HG03103 (cell line): ENCODE measurements around the gene TPPP3.
"Not testable (repeated sequence)": the region's sequence is repeated elsewhere in the genome, so short reads cannot be mapped to it uniquely, and the experiment has no call there.

Experiments used
- ATAC-seq: cut with Tn5 transposase; IDR thresholded peaks from one replicate; pipeline ENCODE4 v1.9.1; 2021; ENCODE audit warnings: low read depth; ENCODE audit not compliant: unreplicated experiment

Gene TPPP3

GRCh38 chr16:67352463-67352862, 40.8 kb downstream of the TPPP3 start:
- ATAC-seq: not testable (repeated sequence)

GRCh38 chr16:67350324-67350723, 43.0 kb downstream of the TPPP3 start:
- ATAC-seq: no peak

GRCh38 chr16:67349172-67349571, 44.1 kb downstream of the TPPP3 start:
- no peak for ATAC-seq

- no peak for ATAC-seq
Measured at GRCh38 chr16:67346341-67346740, 47.0 kb downstream of the TPPP3 start.

GRCh38 chr16:67345401-67345800, 47.9 kb downstream of the TPPP3 start:
- ATAC-seq: no peak

GRCh38 chr16:67342616-67343015, 50.7 kb downstream of the TPPP3 start:
- ATAC-seq: no peak

- ATAC-seq: no peak
Measured at GRCh38 chr16:67341250-67341649, 52.0 kb downstream of the TPPP3 start.
